PC-9 (cell line): ENCODE measurements around the gene ATXN1. TPM values are rescaled to one million over a fixed set of nuclear protein-coding genes. Genes with fewer than 3 reads are reported as not detected.
A peak's percentile ranks its signal among the peaks of the same experiment; 100 is the strongest.

Experiments
- BruUV-seq: library from RNA; stranded (reverse); fragments of 400-500 nt; replicated peaks from 2 replicates; lab custom pipeline; 2021; lab: Mats Ljungman, UMichigan
- CTCF ChIA-PET: fragments of 300-600 bp; sonication (Branson Sonifier 250); formaldehyde crosslinking; loops from one replicate; lab custom pipeline; 2022; ENCODE audit warnings: antibody characterized with exemption; lab: Charles Lee
- POLR2A ChIA-PET: fragments of 300-600 bp; sonication (Branson Sonifier 250); formaldehyde crosslinking; loops from one replicate; lab custom pipeline; 2022; ENCODE audit warnings: antibody characterized with exemption; ENCODE audit not compliant: unreplicated experiment; lab: Charles Lee
- DNase-seq, 2 experiments: peaks; one replicate each; pipeline versions ENCODE4 v3.0.0 to v3.0.0-alpha.2; 2015 to 2022; ENCODE audit warnings: mixed read lengths in 1 of 2
- H2AFZ ChIP-seq: fragments of 200-600 bp; sonication (generic); 2 replicates; pipeline ENCODE4 v1.8.1; 2017; ENCODE audit warnings: antibody characterized with exemption
- H3F3A ChIP-seq: fragments of 200-600 bp; sonication (generic); 2 replicates; pipeline ENCODE4 v1.8.1; 2017; ENCODE audit warnings: antibody characterized with exemption, mild to moderate bottlenecking, low read depth; ENCODE audit not compliant: insufficient read depth
- H3K27ac ChIP-seq: fragments of 200-600 bp; sonication (generic); 2 replicates; pipeline ENCODE4 v1.6.1; 2016; ENCODE audit warnings: mixed run types
- H3K27me3 ChIP-seq: fragments of 200-600 bp; sonication (generic); 2 replicates; pipeline ENCODE4 v1.6.1; 2016; ENCODE audit warnings: low read depth, mixed run types; ENCODE audit not compliant: insufficient read depth
- H3K36me3 ChIP-seq: fragments of 200-600 bp; sonication (generic); 2 replicates; pipeline ENCODE4 v1.6.1; 2016; ENCODE audit warnings: low read depth, mixed run types
- H3K4me1 ChIP-seq: fragments of 200-600 bp; sonication (generic); replicated peaks from 2 replicates; pipeline ENCODE4 v1.6.1; 2016; ENCODE audit warnings: mixed run types; ENCODE audit not compliant: insufficient read depth
- H3K4me2 ChIP-seq: fragments of 200-600 bp; sonication (generic); 2 replicates; pipeline ENCODE4 v1.6.1; 2017; ENCODE audit warnings: mixed run types
- H3K4me3 ChIP-seq: fragments of 200-600 bp; sonication (generic); 2 replicates; pipeline ENCODE4 v1.6.1; 2016; ENCODE audit warnings: mixed run types
- H3K79me2 ChIP-seq: fragments of 200-600 bp; sonication (generic); 2 replicates; pipeline ENCODE4 v1.6.1; 2017; ENCODE audit warnings: low read depth, mixed run types
- H3K9me2 ChIP-seq: fragments of 200-600 bp; sonication (generic); 2 replicates; pipeline ENCODE4 v1.8.1; 2017; ENCODE audit warnings: mild to moderate bottlenecking; ENCODE audit not compliant: insufficient read depth
- H3K9me3 ChIP-seq: fragments of 200-600 bp; sonication (generic); 2 replicates; pipeline ENCODE4 v1.8.1; 2016; ENCODE audit warnings: low read depth; ENCODE audit not compliant: insufficient read depth
- H4K20me1 ChIP-seq: fragments of 200-600 bp; sonication (generic); 2 replicates; pipeline ENCODE4 v1.8.1; 2017; ENCODE audit not compliant: insufficient read depth
- CTCF ChIP-seq: fragments of 200-600 bp; sonication (generic); conservative IDR thresholded peaks from 2 replicates; pipeline ENCODE4 v1.6.1; 2017; ENCODE audit warnings: mixed run types, antibody characterized with exemption, mild to moderate bottlenecking, moderate library complexity
- EZH2 ChIP-seq: fragments of 200-600 bp; sonication (generic); IDR thresholded peaks from 2 replicates; pipeline ENCODE4 v1.8.0; 2017; ENCODE audit warnings: antibody characterized with exemption, low read depth
- intact Hi-C: fragments of 100-400 bp; cut with micrococcal nuclease; formaldehyde crosslinking; loops from one replicate; pipeline ENCODE4 v1.10.0; 2022; ENCODE audit not compliant: unreplicated experiment
- total RNA-seq: library from RNA; stranded (reverse); gene quantifications from 2 replicates; pipeline ENCODE4 v1.2.3, GENCODE V29; 2021

Gene ATXN1
- total RNA-seq, 1 experiment from 2014 or later = 42.7 TPM

GRCh38 chr6:16694781-16695578 is 66.3 kb downstream of the ATXN1 start:
- no peaks in the 10 kb centered on the region; the same call in 1 of the 2 replicates for H3K9me2 ChIP-seq
- intact Hi-C loops = no loop called here
- no TSS peak for BruUV-seq
- ChIA-PET CTCF (interaction anchor here (0.7 kb wide), 1 partner anchor 12 kb away, joined by 10 read pairs; no protein-coding TSS in a partner anchor), POLR2A (no interaction called here)
- no peak for DNase-seq
- H3K4me3 ChIP-seq = no peak overlapping the region
- no peak overlapping the region for H2AFZ ChIP-seq
- no peaks in the 10 kb centered on the region for H4K20me1 ChIP-seq
- TF ChIP-seq CTCF = no peak
- TF ChIP-seq EZH2 = no peak
- H3K9me3 ChIP-seq = no peaks in the 10 kb centered on the region
- H3K4me2 ChIP-seq = no peak overlapping the region
- H3K27ac ChIP-seq = no peak overlapping the region
- no peaks in the 10 kb centered on the region for H3K79me2 ChIP-seq
- peaks cover 17% of the 10 kb centered on the region for H3F3A ChIP-seq
- H3K36me3 ChIP-seq = no peaks in the 10 kb centered on the region
- peaks cover 29% of the 10 kb centered on the region for H3K4me1 ChIP-seq
- H3K27me3 ChIP-seq = no peaks in the 10 kb centered on the region

- no peak for DNase-seq
- H3K79me2 ChIP-seq = peaks cover 6% of the 10 kb centered on the region; the same call in 1 of the 2 replicates
- no peaks in the 10 kb centered on the region for H4K20me1 ChIP-seq
- no TSS peak for BruUV-seq
- intact Hi-C loops = no loop called here
- no peaks in the 10 kb centered on the region for H3K9me3 ChIP-seq
- no peak for TF ChIP-seq CTCF
- peak overlapping the region; percentile 11; the same call in 1 of the 2 replicates for H3K4me2 ChIP-seq
- no peak overlapping the region for H3K4me3 ChIP-seq
- peaks cover 21% of the 10 kb centered on the region for H3K4me1 ChIP-seq
- H3K27me3 ChIP-seq = no peaks in the 10 kb centered on the region
- no peaks in the 10 kb centered on the region; the same call in 1 of the 2 replicates for H3K9me2 ChIP-seq
- H3K36me3 ChIP-seq = no peaks in the 10 kb centered on the region
- peak overlapping the region; percentile 49 for H3K27ac ChIP-seq
- peaks cover 17% of the 10 kb centered on the region for H3F3A ChIP-seq
- POLR2A ChIA-PET = no interaction called here
- CTCF ChIA-PET = interaction anchor here (0.7 to 0.9 kb wide), 2 partner anchors 10 to 55 kb away, joined by 3 read pairs; no protein-coding TSS in a partner anchor
- H2AFZ ChIP-seq = no peak overlapping the region
These were observed 69.9 kb downstream of the ATXN1 start for GRCh38 chr6:16691324-16691723.

GRCh38 chr6:16690608-16691142 is 70.6 kb downstream of the ATXN1 start:
- Histone ChIP-seq H3K79me2 (peaks cover 6% of the 10 kb centered on the region; the same call in 1 of the 2 replicates), H3K9me3 (no peaks in the 10 kb centered on the region), H3K4me2 (peak overlapping the region; percentile 11; the same call in 1 of the 2 replicates), H3K4me3 (no peak overlapping the region), H3K36me3 (no peaks in the 10 kb centered on the region), H3F3A (peaks cover 20% of the 10 kb centered on the region), H3K27ac (peak overlapping the region; percentile 49), H3K4me1 (peaks cover 27% of the 10 kb centered on the region), H3K27me3 (no peaks in the 10 kb centered on the region), H3K9me2 (no peaks in the 10 kb centered on the region; the same call in 1 of the 2 replicates), H4K20me1 (no peaks in the 10 kb centered on the region), H2AFZ (no peak overlapping the region)
- intact Hi-C loops = no loop called here
- no TSS peak for BruUV-seq
- TF ChIP-seq CTCF = no peak
- peak in 1 of 2 experiments; percentile 66 for DNase-seq
- ChIA-PET CTCF (interaction anchor here (0.7 to 1.7 kb wide), 3 partner anchors 9 to 55 kb away, joined by 3 to 5 read pairs (median 3); no protein-coding TSS in a partner anchor), POLR2A (no interaction called here)
